ENCODE data around the gene ABCB8.
A peak's percentile ranks its signal among the peaks of the same experiment; 100 is the strongest.

Gene ABCB8

GRCh38 chr7:151095123-151095797 is 67.0 kb downstream of the ABCB8 start:
- no peak for TF ChIP-seq CTCF (IDR thresholded peaks at IDR 0.05; ENCODE audit: low read depth, low read length)
- no peak for DNase-seq (ENCODE audit: low read depth in 2 of 2)
- no peak overlapping the region for H3K4me3 ChIP-seq (replicated peaks in 1 of 2; ENCODE audit: low read depth in 2 of 2, low read length in 2 of 2)

- peak in 1 of 2 donors; percentile 30 for DNase-seq (ENCODE audit: low read depth in 2 of 2)
- no peak overlapping the region for H3K4me3 ChIP-seq (replicated peaks in 1 of 2; ENCODE audit: low read depth in 2 of 2, low read length in 2 of 2)
- no peak for TF ChIP-seq CTCF (IDR thresholded peaks at IDR 0.05; ENCODE audit: low read depth, low read length)
Measured at GRCh38 chr7:151095828-151096475, 67.7 kb downstream of the ABCB8 start.
